ENCODE measurements around the gene RFX3. TPM values are rescaled to one million over a fixed set of nuclear protein-coding genes. Genes with fewer than 3 reads are reported as not detected.
A peak's percentile ranks its signal among the peaks of the same experiment; 100 is the strongest.

RFX3 gene
- total RNA-seq, 4 donors from 2014 or later, result 7.0 to 11.3 (median 8.6) TPM

DNA sequence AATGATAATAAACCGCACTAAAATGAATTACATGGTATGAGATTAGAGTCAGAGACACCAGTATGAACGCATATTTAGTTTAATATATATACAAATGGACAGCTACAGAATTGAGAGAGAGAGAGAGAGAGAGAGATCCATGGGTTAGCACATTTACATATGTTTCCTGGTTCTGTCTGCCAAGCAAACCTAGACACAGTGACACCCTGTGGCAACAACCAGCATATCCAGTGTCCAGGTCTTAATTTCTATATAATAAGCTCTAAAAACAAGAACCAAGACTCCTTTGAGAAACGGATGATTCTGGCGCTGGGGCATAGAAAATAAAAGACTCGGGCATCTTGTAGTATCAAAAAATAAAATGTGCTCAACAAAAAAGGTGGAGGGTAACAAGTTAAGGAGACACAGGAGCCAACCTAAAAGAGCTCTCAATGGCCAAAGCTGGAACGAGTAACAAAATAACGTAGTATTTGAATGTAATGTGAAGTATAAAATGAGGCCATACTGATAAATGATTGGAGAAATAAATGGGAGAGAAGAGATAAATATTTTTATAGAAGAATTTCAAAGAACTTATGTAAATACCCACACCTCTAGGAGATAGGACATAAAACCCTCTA, 84.5 kb downstream of the RFX3 start:
- DNase-seq (ENCODE audit: low spot score) (no peak), ATAC-seq (ENCODE audit: low FRiP score) (no peak)
- TF ChIP-seq, protein P1, sequence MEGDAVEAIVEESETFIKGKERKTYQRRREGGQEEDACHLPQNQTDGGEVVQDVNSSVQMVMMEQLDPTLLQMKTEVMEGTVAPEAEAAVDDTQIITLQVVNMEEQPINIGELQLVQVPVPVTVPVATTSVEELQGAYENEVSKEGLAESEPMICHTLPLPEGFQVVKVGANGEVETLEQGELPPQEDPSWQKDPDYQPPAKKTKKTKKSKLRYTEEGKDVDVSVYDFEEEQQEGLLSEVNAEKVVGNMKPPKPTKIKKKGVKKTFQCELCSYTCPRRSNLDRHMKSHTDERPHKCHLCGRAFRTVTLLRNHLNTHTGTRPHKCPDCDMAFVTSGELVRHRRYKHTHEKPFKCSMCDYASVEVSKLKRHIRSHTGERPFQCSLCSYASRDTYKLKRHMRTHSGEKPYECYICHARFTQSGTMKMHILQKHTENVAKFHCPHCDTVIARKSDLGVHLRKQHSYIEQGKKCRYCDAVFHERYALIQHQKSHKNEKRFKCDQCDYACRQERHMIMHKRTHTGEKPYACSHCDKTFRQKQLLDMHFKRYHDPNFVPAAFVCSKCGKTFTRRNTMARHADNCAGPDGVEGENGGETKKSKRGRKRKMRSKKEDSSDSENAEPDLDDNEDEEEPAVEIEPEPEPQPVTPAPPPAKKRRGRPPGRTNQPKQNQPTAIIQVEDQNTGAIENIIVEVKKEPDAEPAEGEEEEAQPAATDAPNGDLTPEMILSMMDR (IDR thresholded peaks at IDR 0.05), result no peak

DNA sequence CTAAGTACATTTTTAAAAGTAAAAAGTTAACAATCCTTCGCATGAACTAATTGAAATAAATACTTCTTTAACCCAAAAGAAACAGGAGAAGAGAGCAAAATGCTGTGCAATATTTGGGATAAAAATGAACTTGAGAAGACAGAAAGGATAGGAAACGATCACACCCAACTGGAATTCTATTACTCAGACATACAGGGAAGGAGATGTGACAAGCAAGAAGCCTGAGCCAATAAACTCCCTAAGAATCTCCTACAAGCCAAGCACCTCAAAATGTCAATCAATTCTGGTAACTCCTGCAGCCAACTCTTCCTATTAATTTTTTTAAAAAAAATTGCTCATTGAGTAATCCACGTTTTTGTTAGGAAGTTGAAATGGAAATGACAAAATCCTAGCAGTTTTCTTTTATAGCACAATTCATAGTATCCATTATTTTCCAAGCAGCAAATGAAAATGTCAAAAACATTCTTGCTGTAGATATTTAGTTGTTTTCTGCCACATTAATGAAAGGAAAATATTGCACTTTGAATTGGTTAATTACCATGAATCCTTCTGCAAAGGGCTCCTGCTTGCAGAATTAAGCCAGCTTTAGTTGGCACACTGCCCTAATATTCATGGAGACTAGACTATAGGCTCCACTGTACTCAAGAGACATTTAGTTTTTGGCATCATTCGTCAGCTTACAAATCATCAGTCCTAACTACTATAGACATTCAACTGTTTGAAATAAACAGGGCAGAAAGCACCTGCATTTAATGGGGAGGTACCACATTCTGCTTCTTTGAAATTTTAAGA, 89.0 kb downstream of the RFX3 start:
- ATAC-seq (ENCODE audit: low FRiP score) (no peak), DNase-seq (ENCODE audit: low spot score) (no peak)
- TF ChIP-seq, protein P1 (IDR thresholded peaks at IDR 0.05), result no peak

DNA sequence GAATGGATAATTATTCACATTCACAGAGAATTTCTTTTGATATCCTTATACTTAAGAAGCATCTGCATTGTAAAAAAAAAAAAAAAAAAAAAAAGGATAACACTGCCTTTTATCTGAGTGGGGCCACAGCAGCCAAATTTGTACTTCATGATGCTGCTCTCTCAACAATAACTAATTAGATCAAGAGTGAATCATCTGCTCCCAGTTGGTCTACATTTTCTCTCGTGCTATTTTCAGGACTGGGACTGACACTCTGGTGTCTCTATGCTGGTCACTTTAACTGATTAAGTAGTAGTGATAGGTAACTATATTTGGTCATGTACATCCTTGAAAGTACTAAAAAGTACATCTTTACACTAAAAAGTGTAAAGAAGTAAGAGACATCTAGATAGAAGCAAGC, 90.1 kb downstream of the RFX3 start:
- TF ChIP-seq, protein P1 (IDR thresholded peaks at IDR 0.05), result no peak
- ATAC-seq (ENCODE audit: low FRiP score), result no peak

DNA sequence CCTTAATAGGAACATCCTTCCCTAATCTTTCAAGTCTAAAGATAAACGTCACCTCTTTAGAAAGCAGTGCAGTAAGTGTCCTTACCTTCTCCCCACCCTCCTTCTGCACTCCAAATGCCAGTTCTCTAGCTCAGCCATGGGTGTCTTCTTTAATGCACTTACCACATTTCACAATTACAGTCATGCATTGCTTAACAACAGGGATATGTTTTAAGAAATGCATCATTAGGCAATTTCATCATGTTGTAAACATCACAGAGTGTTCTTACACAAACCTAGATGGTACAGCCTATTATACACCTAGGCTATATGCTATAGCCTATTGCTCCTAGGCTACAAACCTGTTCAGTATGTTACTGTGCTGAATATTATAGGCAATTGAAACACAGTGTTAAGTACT, 91.2 kb downstream of the RFX3 start:
- TF ChIP-seq, protein P1 (IDR thresholded peaks at IDR 0.05), result no peak
- peak; percentile 80 for ATAC-seq (ENCODE audit: low FRiP score)
- no peak for DNase-seq (ENCODE audit: low spot score)

More for the DNA sequence above, 90.1 kb downstream of the RFX3 start:
- DNase-seq (ENCODE audit: low spot score), result no peak

DNA sequence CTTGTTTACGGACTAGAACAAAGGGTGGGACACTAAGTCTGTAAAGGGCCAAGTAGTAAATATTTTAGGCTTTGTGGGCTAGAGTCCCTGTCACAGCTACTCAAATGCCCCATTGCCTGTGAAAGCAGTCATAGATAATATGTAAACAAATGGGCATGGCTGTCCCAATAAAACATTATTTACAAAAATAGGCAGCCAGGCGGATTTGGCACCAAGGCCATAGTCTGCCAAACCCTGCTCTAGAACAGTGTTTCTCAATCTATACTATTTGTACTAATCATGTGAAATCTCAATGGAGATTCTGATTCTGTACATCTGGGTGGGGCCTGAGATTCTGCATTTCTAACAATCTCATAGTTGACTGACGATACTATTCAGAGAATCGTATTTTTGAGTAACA, 92.0 kb downstream of the RFX3 start:
- TF ChIP-seq, protein P1 (IDR thresholded peaks at IDR 0.05), result no peak
- no peak for DNase-seq (ENCODE audit: low spot score)
- ATAC-seq (ENCODE audit: low FRiP score), result no peak

DNA sequence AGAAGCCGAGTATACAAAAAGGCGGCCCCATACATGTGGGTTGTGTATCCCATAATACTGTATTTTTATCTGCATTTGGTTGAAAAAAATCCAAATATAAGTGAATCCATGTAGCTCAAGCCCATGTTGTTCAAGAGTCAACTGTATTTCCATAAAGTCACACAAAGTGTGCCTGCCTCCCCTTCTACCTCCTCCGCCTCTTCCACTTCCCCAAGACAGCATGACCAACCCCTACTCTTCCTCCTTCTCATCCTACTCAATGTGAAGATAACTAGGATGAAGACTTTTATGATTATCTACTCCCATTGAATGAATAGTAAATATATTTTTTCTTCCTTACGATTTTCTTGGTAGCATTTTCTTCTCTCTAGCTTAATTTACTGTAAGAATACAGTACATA, 92.7 kb downstream of the RFX3 start:
- DNase-seq (ENCODE audit: low spot score) (no peak), ATAC-seq (ENCODE audit: low FRiP score) (no peak)
- TF ChIP-seq, protein P1 (IDR thresholded peaks at IDR 0.05), result no peak

DNA sequence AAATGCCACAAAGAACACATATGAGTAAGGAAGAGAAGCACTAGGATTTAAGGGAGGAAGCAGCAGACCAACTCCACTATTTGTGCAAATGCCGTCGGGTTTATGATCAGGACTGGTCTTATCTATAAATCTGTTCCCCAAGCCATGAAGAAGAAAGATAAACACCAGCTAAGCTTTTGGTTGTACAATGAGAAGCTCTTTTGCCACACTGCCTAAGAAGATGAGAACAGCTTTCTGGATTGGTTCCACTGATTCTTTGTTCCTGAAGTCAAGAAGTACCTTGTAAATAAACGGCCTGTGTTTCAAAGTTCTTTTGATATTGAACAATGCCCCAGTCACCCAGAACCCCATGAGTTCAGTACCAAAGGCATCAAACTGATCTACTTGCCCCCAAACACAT, 93.9 kb downstream of the RFX3 start:
- DNase-seq (ENCODE audit: low spot score) (no peak), ATAC-seq (ENCODE audit: low FRiP score) (no peak)
- TF ChIP-seq, protein P1 (IDR thresholded peaks at IDR 0.05), result no peak

Data from omental fat pad (tissue), 4 donors.